ENCODE measurements around the gene EVPL. TPM values are rescaled to one million over a fixed set of nuclear protein-coding genes. Genes with fewer than 3 reads are reported as not detected.

The EVPL gene
- total and polyA plus RNA-seq, 2 experiments from 2014 or later = 0.47 to 1.3 TPM

DNA sequence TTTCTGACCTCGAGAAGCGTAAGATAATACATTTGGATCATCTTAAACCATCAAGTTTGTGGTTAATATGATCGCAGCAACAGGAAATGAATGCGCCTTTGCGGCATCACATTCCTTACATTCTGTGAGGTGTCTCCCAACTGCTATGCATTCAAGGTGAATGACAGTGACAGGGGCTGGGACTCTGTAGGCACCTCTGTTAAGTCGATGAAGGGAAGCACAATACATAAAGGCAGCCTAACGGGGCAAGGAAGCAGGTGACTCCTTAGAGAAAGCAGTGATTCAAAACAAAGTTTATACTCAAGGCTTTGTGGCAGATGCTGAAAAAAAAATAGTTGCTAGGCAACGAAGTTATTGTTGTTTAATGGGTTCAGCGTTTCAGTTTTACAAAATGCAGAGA, 21.6 kb upstream of the EVPL start:
- peaks cover 73% of the 10 kb centered on the region for H3K36me3 Mint-ChIP-seq (ENCODE audit: low read depth)
- Histone ChIP-seq H3K36me3 (ENCODE audit: insufficient read depth) (peaks cover 47% of the 10 kb centered on the region), H3F3A (replicated peaks; ENCODE audit: low read depth) (peaks cover 17% of the 10 kb centered on the region; the same call in 1 of the 2 replicates), H3K4me2 (no peak overlapping the region), H4K20me1 (replicated peaks; ENCODE audit: insufficient read depth) (peaks cover 15% of the 10 kb centered on the region), H3K79me2 (replicated peaks; ENCODE audit: insufficient read depth) (peaks cover 9% of the 10 kb centered on the region; the same call in 1 of the 2 replicates), H3K4me1 (ENCODE audit: insufficient read depth) (peaks cover 9% of the 10 kb centered on the region; the same call in 1 of the 2 replicates), H3K27ac (ENCODE audit: low read depth) (peak overlapping the region; percentile 74), H3K27me3 (ENCODE audit: insufficient read depth) (no peaks in the 10 kb centered on the region), H3K4me3 (no peak overlapping the region), H2AFZ (no peak overlapping the region), H3K9me2 (ENCODE audit: insufficient read depth) (no peaks in the 10 kb centered on the region)
- no peak overlapping the region for H3K4me3 Mint-ChIP-seq
- peaks cover 1% of the 10 kb centered on the region for H3K27me3 Mint-ChIP-seq (ENCODE audit: insufficient read depth, low read depth, poor library complexity)
- DNase-seq (ENCODE audit: low spot score) (peak; percentile 61), ATAC-seq (peak; percentile 40; the same call in 1 of the 3 replicates)
- peaks cover 5% of the 10 kb centered on the region; the same call in 2 of the 3 replicates for H3K4me1 Mint-ChIP-seq
- no peak for TF ChIP-seq NANOG (IDR thresholded peaks at IDR 0.05; ENCODE audit: borderline replicate concordance)
- no peak for TF ChIP-seq CTCF (conservative IDR thresholded peaks at IDR 0.05; ENCODE audit: low read depth in 2 of 2)
- TF ChIP-seq CREB1 (CRISPR knock-in tag; IDR thresholded peaks at IDR 0.05; ENCODE audit: low read depth) = no peak
- no peak for TF ChIP-seq POLR2AphosphoS5 (IDR thresholded peaks at IDR 0.05; ENCODE audit: low read depth)
- TF ChIP-seq STAT1 (IDR thresholded peaks at IDR 0.05; ENCODE audit: unreplicated experiment) = no peak
- TF ChIP-seq JUNB (IDR thresholded peaks at IDR 0.05; ENCODE audit: unreplicated experiment) = no peak
- TF ChIP-seq ZNF331 (CRISPR knock-in tag; IDR thresholded peaks at IDR 0.05; ENCODE audit: low read depth) = no peak
- TF ChIP-seq EZH2phosphoT487 (IDR thresholded peaks at IDR 0.05; ENCODE audit: unreplicated experiment) = no peak
- TF ChIP-seq, protein P1, sequence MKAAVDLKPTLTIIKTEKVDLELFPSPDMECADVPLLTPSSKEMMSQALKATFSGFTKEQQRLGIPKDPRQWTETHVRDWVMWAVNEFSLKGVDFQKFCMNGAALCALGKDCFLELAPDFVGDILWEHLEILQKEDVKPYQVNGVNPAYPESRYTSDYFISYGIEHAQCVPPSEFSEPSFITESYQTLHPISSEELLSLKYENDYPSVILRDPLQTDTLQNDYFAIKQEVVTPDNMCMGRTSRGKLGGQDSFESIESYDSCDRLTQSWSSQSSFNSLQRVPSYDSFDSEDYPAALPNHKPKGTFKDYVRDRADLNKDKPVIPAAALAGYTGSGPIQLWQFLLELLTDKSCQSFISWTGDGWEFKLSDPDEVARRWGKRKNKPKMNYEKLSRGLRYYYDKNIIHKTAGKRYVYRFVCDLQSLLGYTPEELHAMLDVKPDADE (IDR thresholded peaks at IDR 0.05) = no peak
- TF ChIP-seq, protein P2, sequence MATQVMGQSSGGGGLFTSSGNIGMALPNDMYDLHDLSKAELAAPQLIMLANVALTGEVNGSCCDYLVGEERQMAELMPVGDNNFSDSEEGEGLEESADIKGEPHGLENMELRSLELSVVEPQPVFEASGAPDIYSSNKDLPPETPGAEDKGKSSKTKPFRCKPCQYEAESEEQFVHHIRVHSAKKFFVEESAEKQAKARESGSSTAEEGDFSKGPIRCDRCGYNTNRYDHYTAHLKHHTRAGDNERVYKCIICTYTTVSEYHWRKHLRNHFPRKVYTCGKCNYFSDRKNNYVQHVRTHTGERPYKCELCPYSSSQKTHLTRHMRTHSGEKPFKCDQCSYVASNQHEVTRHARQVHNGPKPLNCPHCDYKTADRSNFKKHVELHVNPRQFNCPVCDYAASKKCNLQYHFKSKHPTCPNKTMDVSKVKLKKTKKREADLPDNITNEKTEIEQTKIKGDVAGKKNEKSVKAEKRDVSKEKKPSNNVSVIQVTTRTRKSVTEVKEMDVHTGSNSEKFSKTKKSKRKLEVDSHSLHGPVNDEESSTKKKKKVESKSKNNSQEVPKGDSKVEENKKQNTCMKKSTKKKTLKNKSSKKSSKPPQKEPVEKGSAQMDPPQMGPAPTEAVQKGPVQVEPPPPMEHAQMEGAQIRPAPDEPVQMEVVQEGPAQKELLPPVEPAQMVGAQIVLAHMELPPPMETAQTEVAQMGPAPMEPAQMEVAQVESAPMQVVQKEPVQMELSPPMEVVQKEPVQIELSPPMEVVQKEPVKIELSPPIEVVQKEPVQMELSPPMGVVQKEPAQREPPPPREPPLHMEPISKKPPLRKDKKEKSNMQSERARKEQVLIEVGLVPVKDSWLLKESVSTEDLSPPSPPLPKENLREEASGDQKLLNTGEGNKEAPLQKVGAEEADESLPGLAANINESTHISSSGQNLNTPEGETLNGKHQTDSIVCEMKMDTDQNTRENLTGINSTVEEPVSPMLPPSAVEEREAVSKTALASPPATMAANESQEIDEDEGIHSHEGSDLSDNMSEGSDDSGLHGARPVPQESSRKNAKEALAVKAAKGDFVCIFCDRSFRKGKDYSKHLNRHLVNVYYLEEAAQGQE (IDR thresholded peaks at IDR 0.05; ENCODE audit: unreplicated experiment) = no peak
- H3K9me3 Mint-ChIP-seq = no peaks in the 10 kb centered on the region
- H3K27ac Mint-ChIP-seq = no peak overlapping the region

Data from GM23338 (cell line).